HepG2 (cell line): Measurements from ENCODE around the gene HNRNPM. TPM values are rescaled to one million over a fixed set of nuclear protein-coding genes. Genes with fewer than 3 reads are reported as not detected.
"Not testable (repeated sequence)": the region's sequence is repeated elsewhere in the genome, so short reads cannot be mapped to it uniquely, and the experiment has no call there.

Source experiments
- ATAC-seq: fragments of 200-7000 bp; cut with Tn5 transposase; 3 replicates; pipeline ENCODE4 v1.9.1; 2020; ENCODE audit warnings: mild to moderate bottlenecking, moderate library complexity
- BruUV-seq: library from RNA; stranded (reverse); fragments of 400-500 nt; replicated peaks from 2 replicates; lab custom pipeline; 2021; lab: Mats Ljungman, UMichigan
- CTCF ChIA-PET: fragments of 300-600 bp; formaldehyde crosslinking; extraction: SDS; loops from one replicate; lab custom pipeline; 2021; ENCODE audit warnings: low total read pairs, inconsistent platforms, low intra/inter-chr PET ratio; lab: Yijun Ruan, JAX
- POLR2A ChIA-PET: fragments of 350-600 bp; sonication (Branson Sonifier 250); formaldehyde crosslinking; loops from one replicate; lab custom pipeline; 2020; ENCODE audit warnings: antibody characterized with exemption, inconsistent platforms; lab: Yijun Ruan, JAX
- DNase-seq: peaks from one replicate; pipeline ENCODE4 v3.0.0-alpha.2; 2015; ENCODE audit warnings: low spot score
- FAIRE-seq: peaks from 3 replicates; lab custom pipeline; 2011; peaks lifted over from hg19 to GRCh38; lab: Jason Lieb, UNC
- H2AFZ ChIP-seq: one replicate; pipeline ENCODE4 v1.6.1; 2011; ENCODE audit warnings: low read length, inconsistent platforms
- H3K27ac ChIP-seq: fragments of 300-600 bp; 3 replicates; pipeline ENCODE4 v1.8.0; 2011; ENCODE audit warnings: mixed run types, mild to moderate bottlenecking, mixed read lengths, low read length, inconsistent platforms; ENCODE audit not compliant: insufficient read depth; ENCODE audit errors: extremely low read length
- H3K27me3 ChIP-seq, 2 experiments: fragments of 200-600 bp in 1 of 2; 2 replicates in 1 of 2; 3 replicates in 1 of 2; pipeline versions ENCODE4 v1.6.0 to v1.8.0; 2011; ENCODE audit warnings: low read length in 2 of 2, mild to moderate bottlenecking in 2 of 2, moderate library complexity in 2 of 2, inconsistent platforms in 1 of 2; ENCODE audit not compliant: insufficient read depth in 2 of 2, control insufficient read depth in 1 of 2
- H3K36me3 ChIP-seq, 2 experiments: fragments of 200-600 bp in 1 of 2; replicated peaks in 1 of 2; 2 replicates in 1 of 2; 3 replicates in 1 of 2; pipeline versions ENCODE4 v1.5.1 to v1.8.0; 2011; ENCODE audit warnings: low read length in 2 of 2, inconsistent platforms in 1 of 2; ENCODE audit not compliant: insufficient read depth in 2 of 2, control insufficient read depth in 1 of 2
- H3K4me1 ChIP-seq: 2 replicates; pipeline ENCODE4 v1.5.1; 2012; ENCODE audit warnings: low read length, inconsistent platforms; ENCODE audit not compliant: insufficient read depth
- H3K4me2 ChIP-seq: 2 replicates; pipeline ENCODE4 v1.6.0; 2011; ENCODE audit warnings: low read depth, low read length, inconsistent platforms
- H3K4me3 ChIP-seq, 3 experiments: fragments of 200-600 bp in 1 of 3; sonication (generic), shearing (Covaris generic) in 1 of 3; replicated peaks in 1 of 3; 2 replicates each; pipeline ENCODE4 v1.5.1; 2011 to 2016; ENCODE audit warnings: low read length in 3 of 3, inconsistent platforms in 2 of 3, low read depth in 2 of 3, mild to moderate bottlenecking in 2 of 3, control low read depth in 1 of 3, mixed read lengths in 1 of 3; ENCODE audit not compliant: insufficient read depth in 1 of 3
- H3K79me2 ChIP-seq: one replicate; pipeline ENCODE4 v1.6.1; 2011; ENCODE audit warnings: low read length, inconsistent platforms; ENCODE audit not compliant: insufficient read depth
- H3K9ac ChIP-seq: 2 replicates; pipeline ENCODE4 v1.6.0; 2011; ENCODE audit warnings: mild to moderate bottlenecking, low read depth, low read length, inconsistent platforms; ENCODE audit not compliant: insufficient read depth
- H3K9me3 ChIP-seq: 2 replicates; pipeline ENCODE4 v1.5.1; 2012; ENCODE audit warnings: mild to moderate bottlenecking, low read length
- H4K20me1 ChIP-seq: 2 replicates; pipeline ENCODE4 v1.6.0; 2011; ENCODE audit warnings: inconsistent platforms, mild to moderate bottlenecking, low read length, moderate library complexity; ENCODE audit not compliant: insufficient read depth
- ADNP ChIP-seq: sonication (generic); formaldehyde crosslinking; IDR thresholded peaks from 2 replicates; pipeline ENCODE4 v1.4.0; 2020; ENCODE audit warnings: missing genetic modification reagents
- ARID2 ChIP-seq: sonication (generic); formaldehyde crosslinking; IDR thresholded peaks from 2 replicates; pipeline ENCODE4 v1.8.1; 2022; ENCODE audit warnings: mild to moderate bottlenecking, missing genetic modification reagents, borderline replicate concordance
- BCL6 ChIP-seq: IDR thresholded peaks from 2 replicates; pipeline ENCODE4 v1.6.1; 2016; ENCODE audit warnings: missing genetic modification reagents, missing compliant biosample characterization
- BORCS8-MEF2B ChIP-seq: sonication (generic); formaldehyde crosslinking; IDR thresholded peaks from 2 replicates; pipeline ENCODE4 v1.8.0; 2022; ENCODE audit warnings: mild to moderate bottlenecking, missing genetic modification reagents
- HIVEP1 ChIP-seq: sonication (generic); formaldehyde crosslinking; IDR thresholded peaks from 2 replicates; pipeline ENCODE4 v1.4.0; 2020; ENCODE audit warnings: mild to moderate bottlenecking, missing genetic modification reagents
- ISL2 ChIP-seq: sonication (generic); formaldehyde crosslinking; IDR thresholded peaks from 2 replicates; pipeline ENCODE4 v1.5.0; 2020; ENCODE audit warnings: missing genetic modification reagents
- KDM1A ChIP-seq: IDR thresholded peaks from 2 replicates; pipeline ENCODE4 v1.6.1; 2016; ENCODE audit warnings: missing compliant biosample characterization
- SOX6 ChIP-seq, 2 experiments: fragments of 450-650 bp in 1 of 2; sonication (generic) in 1 of 2; formaldehyde crosslinking in 1 of 2; IDR thresholded peaks; 2 replicates each; pipeline versions ENCODE4 v1.4.0 to v1.6.1; 2017 to 2020; ENCODE audit warnings: antibody characterized with exemption in 1 of 2, mild to moderate bottlenecking in 1 of 2, missing genetic modification reagents in 1 of 2
- TOPORS ChIP-seq: sonication (generic); formaldehyde crosslinking; IDR thresholded peaks from 2 replicates; pipeline ENCODE4 v1.8.0; 2023; ENCODE audit warnings: mild to moderate bottlenecking, missing genetic modification reagents
- TRAFD1 ChIP-seq: sonication (generic); formaldehyde crosslinking; IDR thresholded peaks from 2 replicates; pipeline ENCODE4 v1.5.1; 2020; ENCODE audit warnings: missing genetic modification reagents, mild to moderate bottlenecking, borderline replicate concordance
- ZMYM2 ChIP-seq: sonication (generic); formaldehyde crosslinking; IDR thresholded peaks from 2 replicates; pipeline ENCODE4 v1.8.0; 2022; ENCODE audit warnings: mild to moderate bottlenecking, missing genetic modification reagents
- ZMYM3 ChIP-seq: sonication (generic); formaldehyde crosslinking; IDR thresholded peaks from 2 replicates; pipeline ENCODE4 v1.5.1; 2020; ENCODE audit warnings: mild to moderate bottlenecking, missing genetic modification reagents
- ZNF567 ChIP-seq: sonication (generic); formaldehyde crosslinking; IDR thresholded peaks from 2 replicates; pipeline ENCODE4 v1.8.1; 2023; ENCODE audit warnings: mild to moderate bottlenecking, missing genetic modification reagents, borderline replicate concordance
- ZXDC ChIP-seq: sonication (generic); formaldehyde crosslinking; IDR thresholded peaks from 2 replicates; pipeline ENCODE4 v1.5.0; 2020; ENCODE audit warnings: mild to moderate bottlenecking, missing genetic modification reagents
- WGBS: methylation state at CpG from one replicate; pipeline ENCODE4 v1.1.6; 2017; ENCODE audit warnings: low lambda C conversion rate; 5-methylcytosine and 5-hydroxymethylcytosine counted together
- in situ Hi-C: cut with HindIII; loops from 2 replicates; pipeline ENCODE4 v1.10.0; 2017; ENCODE audit warnings: low pct_unique_long_range_greater_than_20kb; ENCODE audit not compliant: extremely low pct_ligation_motif_present
- intact Hi-C: fragments of 100-400 bp; cut with micrococcal nuclease; formaldehyde crosslinking; loops from one replicate; pipeline ENCODE4 v1.10.0; 2022; ENCODE audit not compliant: unreplicated experiment
- polyA plus RNA-seq, 8 experiments: library from polyadenylated mRNA; depleted of rRNA in 3 of 8; stranded (reverse) in 7 of 8; unstranded in 1 of 8; fragments of >200 nt; fragmentation: Illumina TruSeq in 4 of 8; extraction: Trizol in 4 of 8; gene quantifications; 2 replicates each; pipeline versions ENCODE4 v1.2.1 to v1.2.3, GENCODE V29; 2011 to 2016; ENCODE audit warnings: low read depth in 4 of 8, missing spikeins in 1 of 8, mixed read lengths in 1 of 8; ENCODE audit not compliant: insufficient read depth in 1 of 8
- total RNA-seq, 5 experiments: library from RNA; depleted of rRNA; stranded (reverse); fragments of >200 nt; fragmentation: Illumina TruSeq; extraction: Trizol; gene quantifications; 2 replicates each; pipeline ENCODE4 v1.2.3, GENCODE V29; 2016; ENCODE audit warnings: low read depth in 1 of 5
- TF ChIP-seq, protein P1 (sequence below): sonication (generic); formaldehyde crosslinking; IDR thresholded peaks from 2 replicates; pipeline ENCODE4 v1.5.0; 2020; ENCODE audit warnings: mild to moderate bottlenecking, missing genetic modification reagents, moderate library complexity

The HNRNPM gene
- total and polyA plus RNA-seq, 2 of the 13 experiments (the other 11 are each of a cell fraction or from before 2014, with no cell fraction given), result 56.7 to 102 TPM

GRCh38 chr19:8444140-8444676 is 567 bp upstream of the HNRNPM start:
- ChIA-PET CTCF (interaction anchor here (0.7 kb wide), 1 partner anchor 11 kb away, joined by 3 read pairs; no protein-coding TSS in a partner anchor), POLR2A (interaction anchor here (0.7 to 3.6 kb wide), 16 partner anchors 12 to 75 kb away, joined by 3 to 82 read pairs (median 4); partner anchors contain the start of genes MARCHF2, RAB11B and ZNF414)
- H3K27me3 ChIP-seq; H3K36me3 ChIP-seq; ATAC-seq; FAIRE-seq; DNase-seq; in situ Hi-C loops; H3K9me3 ChIP-seq; H2AFZ ChIP-seq; TF ChIP-seq SOX6 (IDR thresholded peaks at IDR 0.05): not testable (repeated sequence)
- H3K4me3 ChIP-seq, result peak overlapping the region; percentile 70 to 99 (median 75)
- H3K4me1 ChIP-seq, result peaks cover 64% of the 10 kb centered on the region
- H3K9ac ChIP-seq, result peak overlapping the region; percentile 100
- H3K27ac ChIP-seq, result peak overlapping the region; percentile 95
- H3K4me2 ChIP-seq, result peak overlapping the region; percentile 72
- BruUV-seq, result TSS peak; percentile 95
- peaks cover 45% of the 10 kb centered on the region for H3K79me2 ChIP-seq
- TF ChIP-seq TOPORS (CRISPR knock-in tag) (peak; percentile 38; the same call in 1 of the 2 replicates), ZMYM3 (CRISPR knock-in tag) (peak; percentile 68; the same call in 1 of the 2 replicates), TRAFD1 (CRISPR knock-in tag) (0 out of 2 replicates have a peak, but pooled peaks have one; percentile 52), SOX6 (CRISPR knock-in tag; IDR thresholded peaks at IDR 0.05) (0 out of 2 replicates have a peak, but pooled peaks have one; percentile 5), ADNP (0 out of 2 replicates have a peak, but pooled peaks have one; percentile 59), ARID2 (CRISPR knock-in tag) (peak; percentile 77; the same call in 1 of the 2 replicates), ZNF567 (0 out of 2 replicates have a peak, but pooled peaks have one; percentile 53), HIVEP1 (CRISPR knock-in tag) (peak; percentile 42; the same call in 1 of the 2 replicates), BCL6 (CRISPR knock-in tag) (peak; percentile 43; the same call in 1 of the 2 replicates), KDM1A (CRISPR knock-in tag) (0 out of 2 replicates have a peak, but pooled peaks have one; percentile 30), BORCS8-MEF2B (CRISPR knock-in tag) (peak; percentile 3; the same call in 1 of the 2 replicates), ZMYM2 (CRISPR knock-in tag) (peak; percentile 30; the same call in 1 of the 2 replicates), ZXDC (CRISPR knock-in tag) (0 out of 2 replicates have a peak, but pooled peaks have one; percentile 37), ISL2 (0 out of 2 replicates have a peak, but pooled peaks have one; percentile 0)
- TF ChIP-seq, protein P1, sequence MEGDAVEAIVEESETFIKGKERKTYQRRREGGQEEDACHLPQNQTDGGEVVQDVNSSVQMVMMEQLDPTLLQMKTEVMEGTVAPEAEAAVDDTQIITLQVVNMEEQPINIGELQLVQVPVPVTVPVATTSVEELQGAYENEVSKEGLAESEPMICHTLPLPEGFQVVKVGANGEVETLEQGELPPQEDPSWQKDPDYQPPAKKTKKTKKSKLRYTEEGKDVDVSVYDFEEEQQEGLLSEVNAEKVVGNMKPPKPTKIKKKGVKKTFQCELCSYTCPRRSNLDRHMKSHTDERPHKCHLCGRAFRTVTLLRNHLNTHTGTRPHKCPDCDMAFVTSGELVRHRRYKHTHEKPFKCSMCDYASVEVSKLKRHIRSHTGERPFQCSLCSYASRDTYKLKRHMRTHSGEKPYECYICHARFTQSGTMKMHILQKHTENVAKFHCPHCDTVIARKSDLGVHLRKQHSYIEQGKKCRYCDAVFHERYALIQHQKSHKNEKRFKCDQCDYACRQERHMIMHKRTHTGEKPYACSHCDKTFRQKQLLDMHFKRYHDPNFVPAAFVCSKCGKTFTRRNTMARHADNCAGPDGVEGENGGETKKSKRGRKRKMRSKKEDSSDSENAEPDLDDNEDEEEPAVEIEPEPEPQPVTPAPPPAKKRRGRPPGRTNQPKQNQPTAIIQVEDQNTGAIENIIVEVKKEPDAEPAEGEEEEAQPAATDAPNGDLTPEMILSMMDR (CRISPR knock-in tag), result 0 out of 2 replicates have a peak, but pooled peaks have one; percentile 2
- H4K20me1 ChIP-seq, result peaks cover 41% of the 10 kb centered on the region
- 26% methylated on average over 32 of the region's 32 CpGs for WGBS
- intact Hi-C loops, result loop anchor here (10.0 kb wide), 1 partner anchor 89 kb away; no protein-coding TSS in a partner anchor
